GM15510 (cell line): ENCODE results near the gene RHEB.

Experiments
- POLR2A ChIP-seq: IDR thresholded peaks from 3 replicates; pipeline ENCODE4 v1.6.1; 2011; ENCODE audit warnings: borderline replicate concordance; ENCODE audit not compliant: insufficient read length; ENCODE audit errors: extremely low read depth

RHEB gene

DNA sequence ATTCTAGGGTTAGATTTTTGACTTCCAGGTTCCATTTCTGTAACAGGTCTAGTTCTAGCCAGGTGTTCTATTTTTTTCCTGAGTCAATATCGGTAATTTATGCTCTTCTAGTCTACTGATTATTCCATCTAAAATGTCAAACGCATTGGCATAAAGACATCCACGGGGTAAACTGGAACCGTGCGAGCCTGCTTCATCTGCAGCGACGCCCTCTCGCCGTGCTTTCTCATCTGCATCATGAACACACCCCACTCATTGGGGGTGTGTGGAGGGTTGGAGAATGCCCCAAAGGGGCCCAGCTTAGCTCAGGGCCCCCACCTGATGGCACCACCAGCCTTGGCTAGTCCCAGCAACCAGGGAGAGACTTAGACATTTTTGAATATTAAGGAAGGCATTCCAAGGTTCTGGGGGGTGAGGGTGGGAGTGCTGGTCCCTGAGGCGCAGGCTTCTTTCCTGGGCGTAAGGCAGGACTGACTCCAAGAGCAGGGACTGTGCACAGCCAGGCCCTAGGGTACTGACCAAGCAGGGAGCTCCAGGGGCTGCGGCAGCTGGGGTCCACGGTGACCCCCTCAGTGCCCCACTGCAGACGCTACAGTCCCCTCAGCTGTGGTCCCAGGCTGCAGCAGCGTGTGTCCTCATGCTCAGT, 66.9 kb downstream of the RHEB start:
- no peak for TF ChIP-seq POLR2A

DNA sequence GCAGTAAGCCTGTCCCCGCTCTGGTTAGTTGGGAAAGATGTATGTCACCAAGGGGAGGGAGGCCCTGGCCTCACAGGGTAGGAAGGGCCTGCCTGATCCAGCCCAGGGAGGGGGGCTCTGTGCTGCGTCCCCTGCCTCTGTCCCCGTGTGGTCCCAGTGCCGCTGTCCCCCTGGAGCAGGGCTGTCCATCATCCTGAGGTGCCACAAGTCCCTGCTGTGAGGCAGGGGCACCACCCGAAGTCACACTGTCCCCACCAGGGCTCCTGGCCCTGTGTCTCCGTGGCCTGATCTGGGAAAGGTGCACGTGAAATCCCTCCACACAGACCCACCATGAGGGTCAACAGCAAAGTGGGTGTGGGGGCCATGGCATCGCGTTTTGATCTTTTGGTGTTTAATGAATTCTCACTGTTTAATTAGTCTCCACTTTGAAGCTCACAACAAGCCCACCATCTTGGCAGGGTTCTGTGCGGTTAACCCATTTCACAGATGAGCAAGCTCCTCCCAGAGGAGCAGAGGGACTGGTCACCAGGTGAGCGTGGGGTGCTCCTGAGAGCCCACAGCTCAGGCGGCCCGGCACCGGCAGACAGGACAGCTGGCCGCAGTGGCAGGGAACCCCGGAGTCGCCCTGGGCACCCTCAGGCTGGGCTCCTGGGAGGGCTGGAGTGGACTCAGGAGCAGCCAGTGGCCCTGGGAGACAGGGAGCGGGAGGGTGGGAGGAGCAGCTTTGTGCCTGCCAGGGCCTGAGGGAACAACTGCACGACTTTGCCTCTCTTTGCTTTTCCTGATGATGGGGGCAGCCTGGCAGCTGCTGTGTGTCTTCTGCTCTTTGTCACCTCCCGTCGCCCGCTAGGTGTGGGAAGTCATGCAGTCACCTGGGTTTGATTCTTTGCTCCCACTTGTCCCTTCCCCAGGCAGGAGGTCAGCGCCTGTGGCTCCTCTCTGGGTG, 67.8 kb downstream of the RHEB start:
- no peak for TF ChIP-seq POLR2A

DNA sequence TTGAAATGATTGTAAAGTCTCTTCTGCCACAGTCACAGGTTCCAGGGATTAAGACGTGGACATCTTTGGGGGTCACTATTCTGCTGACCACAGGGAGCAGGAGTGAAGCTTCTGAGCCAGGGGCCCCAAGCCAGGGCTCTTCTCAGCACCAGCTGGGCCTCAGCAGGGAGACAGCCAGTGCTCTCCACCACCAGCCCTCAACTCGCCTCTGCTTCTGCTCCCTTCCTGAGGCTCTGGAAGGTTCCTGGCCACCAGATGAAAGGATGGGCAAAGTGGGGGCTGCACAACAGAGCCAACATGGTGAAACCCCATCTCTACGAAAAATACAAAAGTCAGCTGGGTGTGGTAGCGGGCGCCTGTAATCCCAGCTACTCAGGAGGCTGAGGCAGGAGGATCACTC, 68.5 kb downstream of the RHEB start:
- no peak for TF ChIP-seq POLR2A

DNA sequence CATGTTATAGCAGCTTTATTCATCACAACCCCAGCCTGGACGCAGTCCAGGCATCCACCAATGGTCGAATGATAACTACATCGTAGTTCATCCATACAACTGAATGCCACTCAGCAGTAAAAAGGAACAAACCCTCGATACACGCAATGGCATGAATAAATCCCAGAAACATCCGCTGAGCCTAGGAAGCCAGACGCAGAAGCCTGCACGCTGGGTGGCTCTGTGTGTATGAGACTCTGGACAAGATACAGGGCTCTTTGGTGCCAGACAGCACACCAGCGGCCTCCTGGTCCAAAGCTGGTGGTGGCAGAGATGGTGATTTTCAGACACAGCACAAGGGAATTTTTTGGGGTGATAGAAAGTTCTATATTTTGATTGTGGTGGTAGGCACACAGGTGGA, 69.7 kb downstream of the RHEB start:
- TF ChIP-seq POLR2A, result no peak

DNA sequence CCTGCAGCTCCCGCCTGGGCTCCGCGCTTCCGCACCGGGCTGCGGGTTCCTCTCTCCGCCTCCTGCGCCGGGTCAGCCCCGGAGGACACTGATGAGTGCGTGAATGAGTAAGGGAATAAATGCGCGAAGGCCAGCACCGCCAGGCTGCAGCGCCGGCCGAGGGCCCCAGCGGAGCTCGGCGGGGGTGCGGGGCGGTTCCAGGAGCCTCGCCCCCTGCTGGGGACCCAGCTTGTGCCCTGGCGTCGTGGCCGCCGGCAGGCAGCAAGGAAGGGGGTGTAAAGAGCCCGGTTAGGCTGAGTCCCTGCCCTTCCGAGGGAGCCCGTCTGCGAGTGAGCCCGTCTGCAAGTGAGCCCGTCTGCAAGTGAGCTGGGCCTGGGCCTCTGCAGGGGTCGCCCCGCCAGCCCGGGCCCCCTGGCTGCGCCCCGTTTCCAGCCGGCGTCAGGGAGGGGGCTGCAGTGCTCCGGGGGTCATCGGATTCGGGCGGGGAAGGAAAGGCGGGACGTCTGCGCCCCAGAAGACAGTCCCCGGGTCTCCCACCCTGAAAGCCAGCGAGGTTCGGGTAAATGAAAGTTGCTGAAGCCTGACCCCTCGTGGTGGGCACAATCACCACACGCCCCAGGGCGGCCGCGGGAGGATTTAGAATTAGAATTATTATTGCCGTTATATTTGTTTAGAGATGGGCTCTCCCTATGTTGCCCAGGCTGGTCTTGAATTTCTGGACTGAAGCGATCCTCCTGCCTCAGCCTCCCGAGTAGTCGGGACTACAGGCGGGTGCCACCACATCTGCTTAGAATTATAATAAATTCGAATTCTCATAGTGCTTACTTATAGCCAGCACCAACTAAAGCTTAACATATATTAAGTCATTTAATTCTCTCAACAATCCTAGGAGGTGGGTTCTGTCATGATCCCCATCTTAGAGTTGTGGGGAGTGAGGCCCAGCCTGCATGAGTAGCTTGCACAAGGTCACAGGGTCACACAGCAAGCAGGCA, 71.1 kb downstream of the RHEB start:
- no peak for TF ChIP-seq POLR2A

DNA sequence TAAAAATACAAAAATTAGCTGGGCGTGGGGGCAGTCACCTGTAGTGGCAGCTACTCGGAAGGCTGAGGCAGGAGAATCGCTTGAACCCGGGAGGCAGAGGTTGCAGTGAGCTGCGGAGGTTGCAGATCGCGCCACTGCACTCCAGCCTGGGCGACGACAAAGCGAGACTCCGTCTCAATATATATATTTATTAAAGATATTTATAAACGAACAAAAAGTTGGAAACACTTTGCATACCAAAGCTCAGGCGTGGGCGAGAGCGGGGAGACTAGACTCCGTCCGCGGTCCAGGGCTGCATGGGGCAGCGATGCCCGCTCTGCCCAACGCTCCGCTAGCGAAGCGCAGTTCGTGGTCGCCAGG, 71.8 kb downstream of the RHEB start:
- no peak for TF ChIP-seq POLR2A

DNA sequence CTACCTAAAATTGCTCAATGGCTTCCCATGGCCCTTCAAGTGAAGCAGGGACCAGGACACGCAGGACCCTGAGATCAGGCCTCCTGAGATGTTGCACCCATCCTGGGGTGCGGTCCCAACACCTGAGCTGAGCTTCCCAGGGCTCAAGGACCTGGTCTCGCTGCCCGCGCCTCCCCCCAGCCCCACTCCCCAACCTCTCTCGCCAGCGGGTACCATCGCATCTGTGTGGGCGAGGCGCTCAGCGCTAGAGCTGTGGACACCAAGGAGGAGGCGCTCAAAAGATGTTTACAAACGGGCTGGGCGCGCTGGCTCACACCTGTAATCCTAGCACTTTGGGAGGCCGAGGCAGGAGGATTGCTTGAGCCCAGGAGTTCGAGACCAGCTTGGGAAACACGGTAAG, 72.4 kb downstream of the RHEB start:
- no peak for TF ChIP-seq POLR2A

DNA sequence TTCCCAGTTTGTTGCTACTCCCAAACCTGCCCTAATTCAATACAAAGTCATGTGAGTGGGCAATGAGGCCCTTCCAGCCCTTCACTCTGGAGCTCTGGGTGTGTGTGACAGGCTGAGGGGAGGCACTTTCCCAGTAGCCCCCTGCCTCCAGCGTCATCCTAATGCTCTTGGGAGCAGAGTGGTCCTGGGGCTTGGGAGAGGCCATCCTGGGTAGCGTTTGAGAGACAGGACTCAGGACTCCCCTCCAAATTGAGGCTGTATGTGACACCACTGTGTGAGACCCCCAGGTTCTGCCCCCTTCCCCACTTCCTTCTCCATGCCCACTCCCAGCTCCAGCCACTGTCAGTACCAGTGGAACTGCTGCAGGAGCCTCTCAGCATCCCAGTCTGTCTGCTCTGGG, 73.3 kb downstream of the RHEB start:
- TF ChIP-seq POLR2A, result no peak

DNA sequence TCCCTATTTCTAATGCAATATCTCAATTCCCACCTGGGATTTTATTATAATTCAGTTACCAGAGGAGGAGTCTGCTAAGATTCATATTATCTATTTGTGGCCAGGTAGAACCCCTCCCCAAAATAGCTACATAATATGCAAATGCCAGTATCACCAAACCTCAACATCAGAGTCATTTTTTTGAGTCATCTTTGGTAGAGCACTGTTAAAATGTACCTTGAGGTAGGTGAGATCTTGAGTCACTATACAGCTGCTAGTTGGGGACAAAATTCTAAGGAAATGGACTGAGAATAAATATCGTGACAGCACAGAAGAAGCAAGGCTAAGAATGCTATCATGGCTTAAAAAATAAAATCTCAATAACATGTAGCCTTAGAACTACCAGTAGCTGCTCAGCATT, 75.1 kb downstream of the RHEB start:
- no peak for TF ChIP-seq POLR2A

DNA sequence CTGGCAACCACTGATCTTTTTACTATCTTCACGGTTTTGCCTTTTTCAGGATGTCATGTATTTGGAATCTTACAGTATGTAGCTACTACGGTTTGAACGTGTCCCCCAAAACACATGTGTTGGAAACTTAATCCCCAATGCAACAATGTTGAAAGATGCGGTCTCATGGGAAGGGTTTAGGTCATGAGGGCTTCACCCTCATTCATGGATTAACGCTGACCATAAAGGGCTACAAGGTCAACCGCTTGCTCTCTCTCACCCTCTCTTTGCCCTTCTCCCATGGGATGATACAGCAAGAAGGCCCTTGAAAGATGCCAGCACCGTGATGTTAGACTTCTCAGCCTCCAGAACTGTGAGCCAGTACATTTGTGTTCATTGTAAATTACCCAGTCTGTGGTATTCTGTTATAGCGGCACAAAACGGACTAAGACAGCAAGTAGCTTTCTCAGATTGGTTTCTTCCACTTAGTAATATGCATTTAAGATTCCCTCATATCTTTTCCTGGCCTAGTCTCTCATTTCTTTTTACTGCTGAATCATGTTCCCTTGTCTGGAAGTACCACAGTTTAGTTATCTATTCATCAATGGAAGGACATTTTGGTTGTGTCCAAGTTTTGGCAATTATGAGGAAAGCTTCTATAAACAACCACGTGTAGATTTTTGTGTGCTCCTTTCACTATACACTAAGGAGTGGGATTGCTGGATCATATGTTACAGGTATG, 76.8 kb downstream of the RHEB start:
- no peak for TF ChIP-seq POLR2A

DNA sequence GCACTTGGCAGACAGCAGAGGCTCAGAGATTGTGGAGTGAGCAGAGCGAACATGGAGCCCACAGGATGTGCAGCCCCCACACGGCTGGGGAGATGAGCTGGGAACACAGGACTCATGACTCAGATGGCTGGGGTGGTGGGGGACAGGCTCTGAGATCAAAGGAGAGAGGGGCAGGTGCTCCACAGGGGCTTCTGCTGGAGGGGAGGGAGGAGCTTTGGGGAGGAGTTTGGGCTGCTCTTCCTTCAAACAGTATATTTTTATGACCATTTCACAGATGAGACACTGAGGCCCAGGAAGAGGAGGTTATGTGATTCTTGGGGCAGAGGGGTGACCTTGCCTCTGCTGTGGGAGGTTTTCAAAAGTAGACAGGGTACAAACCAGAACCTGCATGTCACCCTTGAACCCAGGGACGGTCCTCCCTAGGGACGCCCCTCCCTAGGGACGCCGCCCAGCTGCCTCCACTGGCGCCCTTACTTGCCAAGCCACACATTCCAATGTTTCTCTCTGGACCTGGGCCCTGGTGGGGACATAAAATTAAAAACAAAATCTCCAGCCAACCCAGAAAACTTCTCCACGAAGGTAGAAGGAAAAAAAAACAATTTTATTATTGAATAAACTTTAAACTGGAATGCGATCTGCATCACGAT, 78.8 kb downstream of the RHEB start:
- no peak for TF ChIP-seq POLR2A

DNA sequence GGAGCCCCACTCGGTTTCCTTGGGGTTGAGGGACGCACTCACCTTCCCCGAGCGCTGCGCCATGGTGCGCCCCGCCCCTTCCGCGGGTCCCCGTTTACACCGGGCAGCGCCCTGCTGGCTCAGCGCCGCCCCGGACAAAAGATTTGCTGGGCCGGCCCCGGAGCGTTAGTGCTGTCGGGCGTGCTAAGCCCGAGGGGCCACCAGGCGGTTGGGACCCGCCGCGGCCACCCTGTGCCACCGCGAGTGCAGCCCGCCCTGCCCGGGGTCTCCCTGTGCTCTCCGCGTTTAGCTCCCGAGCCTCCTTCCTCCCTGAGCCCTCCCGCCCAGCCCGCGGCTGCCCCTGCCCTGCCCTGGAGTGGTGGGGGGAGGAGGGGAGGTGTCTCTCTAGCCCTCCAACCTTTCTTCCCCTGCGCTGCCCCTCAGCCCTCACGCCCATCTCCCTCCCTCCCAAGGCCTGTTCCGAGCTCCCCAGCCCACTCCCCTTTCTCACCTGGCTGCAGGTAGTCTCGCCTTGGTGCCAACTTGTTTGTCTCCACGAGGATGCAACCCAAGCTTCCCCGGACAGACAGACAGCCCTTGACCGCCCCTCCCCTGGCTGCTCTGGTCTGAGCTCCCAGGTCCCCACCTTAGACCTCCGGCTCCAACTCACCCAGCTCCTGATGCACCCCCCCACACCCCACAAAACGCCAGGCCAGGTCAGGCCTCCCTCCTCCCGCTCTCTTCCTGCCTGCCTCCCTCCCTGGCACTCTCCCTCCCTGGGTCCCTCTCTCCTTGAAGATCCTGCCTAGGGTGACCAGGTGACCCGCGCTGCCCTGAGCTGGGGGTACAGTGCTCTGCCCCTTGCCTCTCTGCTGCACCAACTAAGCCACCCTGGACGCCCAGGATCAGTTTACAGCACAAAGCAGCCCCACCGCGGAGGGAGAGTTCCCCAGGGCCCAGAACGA, 79.6 kb downstream of the RHEB start, which contains the start of gene CRYGN:
CRYGN (minus strand) TSS at position 287 of the 944 bp plus-strand sequence; CDS start at position 63, 224 bp downstream.
- no peak for TF ChIP-seq POLR2A

DNA sequence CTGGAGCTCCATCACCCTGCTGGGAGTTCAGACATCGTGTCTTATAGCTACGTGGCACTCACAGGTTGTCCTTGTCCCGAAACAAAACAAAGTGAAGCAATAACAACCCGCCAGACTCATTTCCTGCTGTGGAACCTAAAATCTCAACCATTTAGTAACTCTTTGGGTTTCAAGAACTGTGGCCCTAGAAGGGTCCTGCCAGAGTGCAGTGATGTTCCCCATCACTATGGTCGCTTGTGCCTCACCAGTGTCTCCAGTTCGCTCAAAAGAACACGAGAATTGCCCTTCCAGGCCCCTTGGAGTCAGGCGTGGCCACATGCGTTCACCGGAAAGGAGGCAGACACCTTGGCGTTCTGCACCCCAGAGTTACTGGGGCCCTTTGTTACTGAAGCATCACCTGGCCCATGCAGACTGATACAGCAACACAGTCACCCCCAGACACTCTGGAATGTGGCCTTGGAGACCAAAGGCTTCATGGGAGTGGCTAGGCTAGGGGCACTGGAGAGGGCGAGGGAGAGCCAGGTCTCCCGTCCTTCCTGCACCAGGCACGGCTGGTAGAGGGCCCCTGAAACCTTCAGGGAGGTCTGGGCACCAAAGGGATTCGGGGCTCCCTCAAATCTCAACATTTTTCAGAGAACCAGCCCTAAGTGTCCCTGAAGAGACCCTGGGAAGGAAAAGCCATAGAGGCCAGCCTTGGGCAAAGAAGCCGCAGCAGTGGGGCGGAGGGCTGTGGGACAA, 80.7 kb downstream of the RHEB start:
- no peak for TF ChIP-seq POLR2A
